Fibroblast of skin of left biceps (primary cell): Measurements from ENCODE around the gene NRSN2.
A peak's percentile ranks its signal among the peaks of the same experiment; 100 is the strongest.

ENCODE experiments used
- DNase-seq, 2 experiments: peaks; one replicate each; pipeline ENCODE4 v3.0.0-alpha.2; 2013; ENCODE audit warnings: low read depth in 2 of 2

The NRSN2 gene, protein sequence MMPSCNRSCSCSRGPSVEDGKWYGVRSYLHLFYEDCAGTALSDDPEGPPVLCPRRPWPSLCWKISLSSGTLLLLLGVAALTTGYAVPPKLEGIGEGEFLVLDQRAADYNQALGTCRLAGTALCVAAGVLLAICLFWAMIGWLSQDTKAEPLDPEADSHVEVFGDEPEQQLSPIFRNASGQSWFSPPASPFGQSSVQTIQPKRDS

DNA sequence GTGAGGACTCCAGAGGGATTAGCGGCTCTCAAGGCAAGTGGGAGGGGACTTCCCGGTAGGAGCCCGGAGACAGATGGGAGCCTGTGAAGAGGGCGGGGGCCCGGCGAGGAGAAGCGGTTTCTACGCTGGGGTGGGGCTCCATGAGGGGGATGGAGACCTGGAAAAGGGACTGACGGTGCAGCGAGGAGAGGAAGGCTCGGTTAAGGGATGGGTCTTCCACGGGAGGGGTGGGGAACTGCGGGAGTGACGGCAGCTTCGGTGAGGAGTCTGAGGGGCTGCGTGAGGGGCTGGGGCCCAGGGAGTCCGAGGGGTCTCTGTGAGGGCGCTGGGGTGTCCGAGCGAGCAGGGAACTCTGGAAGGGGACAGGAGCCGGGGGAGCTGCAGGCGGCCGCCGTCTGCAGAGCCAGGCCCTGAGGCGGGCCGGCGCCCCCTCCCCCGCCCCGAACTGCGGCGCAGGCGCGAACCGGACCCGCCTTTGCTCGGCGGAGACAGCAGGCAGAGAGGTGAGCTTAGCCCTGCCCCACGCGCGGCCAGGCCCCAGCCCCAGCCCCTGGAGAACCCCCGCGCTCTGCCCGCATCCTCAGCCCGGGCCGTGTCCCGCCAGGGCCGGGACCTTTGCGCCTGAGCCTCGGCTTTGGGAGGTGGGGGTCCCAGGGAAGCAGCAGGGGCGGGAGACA lies at the start of gene NRSN2:
Gene NRSN2 (plus strand): TSS at position 472 of the 677 bp plus-strand sequence. CDS start 2,533 bp downstream, outside the sequence.
- no peak for DNase-seq

DNA sequence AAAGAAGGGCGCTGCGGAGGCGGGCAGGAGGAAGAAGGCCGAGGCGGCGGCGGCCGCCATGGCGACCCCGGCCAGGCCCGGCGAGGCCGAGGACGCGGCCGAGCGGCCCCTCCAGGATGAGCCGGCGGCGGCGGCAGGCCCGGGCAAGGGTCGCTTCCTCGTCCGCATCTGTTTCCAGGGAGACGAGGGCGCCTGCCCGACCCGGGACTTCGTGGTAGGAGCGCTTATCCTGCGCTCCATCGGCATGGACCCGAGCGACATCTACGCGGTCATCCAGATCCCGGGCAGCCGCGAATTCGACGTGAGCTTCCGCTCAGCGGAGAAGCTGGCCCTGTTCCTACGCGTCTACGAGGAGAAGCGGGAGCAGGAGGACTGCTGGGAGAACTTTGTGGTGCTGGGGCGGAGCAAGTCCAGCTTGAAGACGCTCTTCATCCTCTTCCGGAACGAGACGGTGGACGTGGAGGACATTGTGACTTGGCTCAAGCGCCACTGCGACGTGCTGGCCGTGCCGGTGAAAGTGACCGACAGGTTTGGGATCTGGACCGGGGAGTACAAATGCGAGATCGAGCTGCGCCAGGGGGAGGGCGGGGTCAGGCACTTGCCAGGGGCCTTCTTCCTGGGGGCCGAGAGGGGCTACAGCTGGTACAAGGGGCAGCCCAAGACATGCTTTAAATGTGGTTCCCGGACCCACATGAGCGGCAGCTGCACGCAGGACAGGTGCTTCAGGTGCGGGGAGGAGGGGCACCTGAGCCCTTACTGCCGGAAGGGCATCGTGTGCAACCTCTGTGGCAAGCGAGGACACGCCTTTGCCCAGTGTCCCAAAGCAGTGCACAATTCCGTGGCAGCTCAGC lies 48.8 kb upstream of the NRSN2 start:
- no peak for DNase-seq

DNA sequence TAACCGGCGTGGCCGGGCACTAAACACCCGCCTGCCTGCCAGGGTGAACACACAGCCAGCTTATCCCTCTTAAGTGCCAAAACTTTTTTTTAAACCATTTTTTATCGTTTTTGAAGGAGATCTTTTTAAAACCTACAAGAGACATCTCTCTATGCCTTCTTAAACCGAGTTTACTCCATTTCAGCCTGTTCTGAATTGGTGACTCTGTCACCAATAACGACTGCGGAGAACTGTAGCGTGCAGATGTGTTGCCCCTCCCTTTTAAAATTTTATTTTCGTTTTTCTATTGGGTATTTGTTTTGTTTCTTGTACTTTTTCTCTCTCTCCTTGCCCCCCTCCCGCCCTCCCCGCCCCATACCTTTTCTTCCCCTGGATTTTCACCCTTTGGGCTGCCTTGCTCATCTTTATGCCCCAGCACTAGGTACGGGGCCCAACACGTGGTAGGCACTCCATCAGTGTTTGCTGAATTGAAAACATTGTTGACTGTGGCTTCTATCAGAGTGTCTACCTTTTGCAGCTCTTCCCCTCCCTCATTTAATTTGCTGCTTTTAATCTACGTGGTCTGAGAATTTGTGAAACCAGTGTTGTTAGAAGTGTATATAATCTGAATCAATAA lies 48.0 kb upstream of the NRSN2 start:
- no peak for DNase-seq

DNA sequence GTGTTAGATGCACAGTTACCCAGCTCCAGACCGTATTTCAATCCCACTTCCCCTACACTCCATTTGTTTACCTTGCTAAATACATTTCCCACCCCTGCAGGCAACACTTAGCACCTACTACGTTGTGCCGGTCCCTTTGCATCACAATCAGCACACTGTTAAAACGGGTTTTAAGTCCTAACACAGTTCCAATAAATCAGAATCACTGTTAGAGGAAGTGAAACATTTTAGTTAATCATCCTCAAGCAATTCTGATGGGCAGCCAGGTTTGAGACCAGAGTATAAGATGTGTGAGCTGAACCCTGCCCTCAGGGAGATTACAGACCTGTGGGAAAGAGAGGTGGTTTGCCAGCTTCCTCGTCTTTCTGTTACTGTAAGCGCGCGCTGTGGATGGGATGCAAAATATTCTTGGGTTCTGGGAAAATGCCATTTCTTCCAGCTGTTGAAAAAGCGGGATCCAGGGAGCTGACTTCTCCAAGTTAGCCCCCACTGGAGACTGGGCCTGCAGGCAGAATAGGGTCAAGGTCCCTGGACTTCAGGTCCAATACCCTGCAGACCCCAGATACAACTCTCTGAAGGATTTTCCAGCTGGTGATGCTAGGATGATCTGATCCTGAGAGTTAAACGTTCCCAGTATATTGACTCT lies 46.4 kb upstream of the NRSN2 start:
- no peak for DNase-seq

DNA sequence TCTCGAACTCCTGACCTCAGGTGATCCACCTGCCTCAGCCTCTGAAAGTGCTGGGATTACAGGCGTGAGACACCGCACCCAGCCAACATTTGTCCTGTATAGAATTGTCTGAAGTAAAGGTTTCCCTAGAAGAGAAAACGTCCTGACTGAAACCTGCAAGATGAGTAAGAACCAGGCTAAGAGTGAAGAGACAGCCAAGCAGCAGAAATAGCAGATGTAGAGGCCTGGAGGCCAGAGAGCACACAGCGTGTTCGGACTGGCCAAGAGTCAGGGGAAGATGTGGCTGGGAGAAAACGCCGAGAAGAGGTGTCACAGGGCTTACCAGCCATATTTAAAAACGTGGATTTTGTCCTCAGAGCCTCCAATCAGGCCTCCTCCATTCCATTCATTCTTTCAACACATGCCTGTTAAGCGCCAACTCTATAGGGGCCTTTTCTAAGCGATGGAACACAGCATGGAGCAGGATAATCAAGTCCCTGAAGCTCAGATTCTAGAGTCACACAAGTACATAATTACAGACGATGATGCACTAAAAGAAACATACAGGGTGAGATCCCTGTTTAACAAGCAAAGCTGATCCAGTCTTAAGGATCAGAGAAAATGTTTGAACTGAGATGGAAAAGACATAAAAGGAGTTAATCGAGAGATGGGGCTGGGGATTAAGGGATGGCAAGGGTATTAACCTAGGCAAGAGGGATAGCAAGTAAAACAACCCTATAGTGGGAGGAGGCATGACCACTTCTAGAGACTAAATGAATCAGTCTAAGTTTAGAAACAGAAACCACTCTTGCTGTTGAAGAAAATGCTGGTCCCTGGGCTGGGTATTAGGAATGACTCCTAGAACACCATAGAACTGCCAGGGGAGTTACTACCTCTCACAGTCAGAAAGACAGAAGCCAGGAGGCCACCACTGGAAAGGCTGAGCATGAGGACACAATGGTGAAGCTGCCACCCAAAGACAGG lies 44.7 kb upstream of the NRSN2 start:
- no peak for DNase-seq

DNA sequence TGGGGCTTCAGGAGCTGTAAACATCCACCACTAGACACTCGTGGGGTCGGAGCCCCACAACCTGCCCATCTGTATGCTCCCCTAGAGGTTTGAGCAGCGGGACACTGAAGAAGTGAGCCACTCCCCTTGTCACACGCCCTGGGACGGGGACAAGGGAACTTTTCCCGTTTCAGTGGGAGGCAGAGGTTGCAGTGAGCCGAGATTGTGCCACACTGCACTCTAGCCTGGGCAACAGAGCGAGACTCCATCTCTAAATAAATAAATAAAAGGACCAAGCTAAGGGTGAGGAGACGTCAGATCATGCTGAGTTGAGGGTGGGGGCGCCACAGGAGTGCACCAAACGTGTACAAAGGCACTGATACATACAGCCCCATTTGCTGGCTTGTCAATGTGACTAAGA lies 41.2 kb upstream of the NRSN2 start:
- DNase-seq: no peak

DNA sequence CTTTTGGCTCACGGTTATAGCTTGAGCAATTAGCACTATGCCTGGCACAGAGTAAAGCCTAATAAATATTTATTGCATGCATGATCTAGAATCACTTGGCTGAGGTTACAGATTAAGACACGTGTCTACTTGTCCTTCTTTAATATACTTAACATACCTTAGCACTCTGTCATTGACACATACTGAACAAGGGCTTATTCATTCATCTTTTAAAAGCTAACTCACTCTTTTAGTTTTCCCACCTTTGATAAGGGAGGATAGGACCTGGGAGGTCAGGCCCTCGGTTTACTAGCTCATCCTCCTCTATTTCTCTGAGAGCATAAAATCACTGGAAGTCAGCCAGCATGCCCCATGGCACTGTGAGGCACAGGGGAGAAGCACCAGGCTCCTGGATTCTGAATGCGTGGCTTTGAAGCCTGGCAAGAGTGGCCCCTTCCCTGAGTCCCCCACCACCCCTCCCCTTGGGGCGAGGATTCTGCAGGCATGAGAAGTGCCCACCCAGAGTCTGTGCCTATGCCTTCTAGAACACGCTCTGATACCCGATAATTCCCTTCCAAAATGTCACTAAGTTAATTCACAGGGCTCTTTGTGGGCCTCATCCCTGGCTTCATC lies 38.4 kb upstream of the NRSN2 start:
- no peak for DNase-seq

DNA sequence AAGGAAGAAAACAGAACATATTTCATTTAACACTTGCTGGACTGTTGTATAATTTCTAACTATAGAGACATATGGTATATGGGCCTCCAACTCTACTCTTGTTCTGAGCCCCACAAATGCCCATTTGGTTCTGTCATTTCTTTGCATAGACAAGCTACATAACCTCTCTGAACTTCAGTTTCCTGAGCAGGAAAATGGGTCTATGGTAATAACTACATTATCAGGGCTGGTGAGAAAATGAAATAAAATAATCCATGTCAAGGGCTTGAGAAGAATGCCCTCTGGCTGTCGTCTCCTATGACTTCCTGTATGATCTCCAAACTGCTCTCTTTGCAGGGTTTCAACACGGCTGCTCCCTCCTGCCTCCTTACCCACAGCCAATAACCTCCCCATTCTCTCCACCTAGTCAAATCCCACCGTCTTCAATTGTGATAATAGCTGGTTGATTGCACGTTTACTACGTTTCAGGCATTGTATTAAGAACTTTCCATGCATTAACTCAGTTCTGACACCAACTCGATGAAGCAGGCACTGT lies 37.5 kb upstream of the NRSN2 start:
- DNase-seq: no peak

DNA sequence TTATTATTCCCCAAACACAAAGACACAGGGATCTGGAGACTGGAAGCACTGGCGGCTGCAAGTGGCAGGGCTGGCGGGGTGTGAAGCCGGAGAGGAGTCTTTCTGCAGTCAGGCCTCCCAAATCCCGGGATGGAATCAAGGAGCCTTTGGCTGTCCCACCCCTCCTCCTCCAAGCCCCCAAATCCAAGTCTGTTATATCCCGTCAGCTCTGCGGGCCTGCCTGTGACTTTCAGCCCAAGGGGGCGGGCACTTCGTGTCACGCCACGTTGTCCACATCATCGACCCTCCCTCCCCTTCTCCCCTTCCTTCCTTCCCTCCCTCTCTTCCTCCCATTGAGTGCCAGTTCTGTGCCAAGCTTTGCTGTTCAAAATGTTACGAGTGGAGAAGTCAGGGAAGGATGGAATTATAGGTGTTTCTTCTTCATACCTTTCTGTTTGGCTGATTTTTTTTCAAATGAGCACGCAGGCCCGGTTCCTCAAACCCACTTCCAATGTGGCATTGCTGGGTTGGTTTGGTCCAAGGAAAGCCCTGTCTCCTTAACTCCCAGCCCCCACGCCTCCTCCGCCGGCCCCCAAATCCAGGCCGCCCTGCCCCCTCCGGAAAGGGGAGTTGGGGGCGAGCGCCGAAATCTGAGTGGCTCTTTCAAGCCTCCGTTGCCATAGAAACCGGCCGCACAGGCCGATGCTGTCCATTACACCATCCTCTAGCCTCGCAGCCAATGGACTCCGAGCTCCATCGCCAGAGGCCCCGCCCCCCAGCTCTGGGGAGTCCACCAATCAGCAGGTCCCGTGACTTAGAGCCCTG lies 36.9 kb upstream of the NRSN2 start:
- peak; percentile 99 for DNase-seq

DNA sequence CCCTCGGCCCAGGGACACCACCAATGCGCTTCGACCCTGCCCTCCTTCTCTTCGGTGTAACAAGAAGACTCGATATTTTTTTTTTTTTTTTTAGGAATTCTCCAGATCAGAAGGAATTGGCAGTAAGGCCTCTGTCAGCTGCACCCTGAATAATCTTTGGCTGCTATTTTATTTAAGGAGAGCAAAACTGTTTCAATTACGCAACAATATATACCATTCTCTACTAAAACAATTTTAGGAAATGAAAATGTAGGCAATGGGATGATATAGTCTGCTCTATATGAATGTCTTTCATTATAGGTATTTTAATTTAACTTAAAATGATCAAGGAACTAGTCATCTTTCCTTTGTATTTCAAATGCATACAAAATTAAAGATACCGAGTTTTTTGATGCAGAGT lies 36.3 kb upstream of the NRSN2 start:
- no peak for DNase-seq

DNA sequence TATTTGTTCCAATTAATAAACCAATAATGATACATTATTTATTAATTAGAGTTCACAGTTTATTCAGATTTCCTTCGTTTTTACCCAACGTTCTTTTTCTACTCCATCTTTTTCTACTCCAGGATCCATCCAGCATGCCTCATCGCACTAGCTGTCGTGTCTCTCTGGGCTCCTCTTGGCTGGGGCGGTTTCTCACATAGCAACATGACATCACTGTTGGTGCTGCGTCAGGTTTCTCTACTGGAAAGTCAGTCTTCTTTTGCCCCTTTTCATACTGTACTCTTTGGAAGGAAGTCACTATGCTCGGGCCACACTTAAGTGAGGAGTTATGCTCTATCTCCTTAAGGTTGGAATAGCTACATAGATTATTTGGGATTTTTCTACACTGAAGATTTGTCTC lies 35.3 kb upstream of the NRSN2 start:
- DNase-seq: no peak

DNA sequence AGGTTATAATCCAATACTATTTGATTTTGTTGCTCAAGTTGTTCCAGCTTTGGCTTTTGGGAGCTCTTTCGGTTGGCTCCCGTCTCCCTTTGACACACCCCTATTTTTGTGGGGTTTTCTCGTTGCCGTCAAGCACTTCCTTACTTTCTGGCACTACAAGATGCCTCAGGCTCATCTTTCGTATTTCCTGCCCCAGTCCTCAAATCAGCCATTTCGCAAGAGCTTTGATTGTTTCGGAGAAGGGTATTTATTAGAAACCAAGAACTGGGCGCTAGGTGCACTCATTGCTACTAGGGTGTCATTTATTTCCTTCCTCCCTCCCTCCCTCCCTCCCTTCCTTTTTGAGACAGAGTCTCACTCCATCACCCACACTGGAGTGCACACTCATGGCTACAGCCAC lies 34.8 kb upstream of the NRSN2 start:
- DNase-seq: no peak

DNA sequence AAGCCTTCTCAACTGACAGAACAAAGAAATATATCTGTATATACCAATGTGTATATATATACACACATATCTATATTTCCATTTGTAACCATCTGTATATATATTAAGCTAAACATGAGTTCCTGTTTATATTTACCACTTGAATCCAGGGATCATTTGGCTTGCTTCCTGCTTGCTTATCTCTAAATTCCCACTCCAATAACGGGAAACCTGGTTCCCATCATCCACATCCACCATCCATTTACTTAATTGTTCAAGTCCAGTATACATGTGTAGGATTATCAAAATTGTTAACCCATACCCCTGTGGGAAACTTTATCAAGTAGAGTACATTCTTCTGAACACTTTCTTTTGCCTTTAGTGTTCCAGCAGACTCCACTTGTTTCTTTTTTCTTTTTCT lies 34.0 kb upstream of the NRSN2 start:
- no peak for DNase-seq

DNA sequence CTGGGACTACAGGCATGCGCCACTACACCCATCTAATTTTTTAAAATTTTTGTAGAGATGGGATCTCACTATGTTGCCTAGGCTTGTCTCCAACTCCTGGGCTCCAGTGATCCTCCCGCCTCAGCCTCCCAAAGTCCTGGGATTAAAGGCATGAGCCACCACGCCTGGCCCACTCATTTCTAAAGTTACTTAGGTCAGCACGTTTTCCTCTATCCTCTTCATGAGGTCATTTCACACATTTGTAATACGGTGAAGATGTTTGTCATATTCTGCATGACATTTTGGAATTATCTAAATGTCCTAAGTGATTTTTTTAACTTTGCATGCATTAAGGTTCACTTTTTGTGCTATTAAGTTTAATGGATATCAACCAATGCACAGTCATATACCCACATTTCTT lies 33.5 kb upstream of the NRSN2 start:
- no peak for DNase-seq

DNA sequence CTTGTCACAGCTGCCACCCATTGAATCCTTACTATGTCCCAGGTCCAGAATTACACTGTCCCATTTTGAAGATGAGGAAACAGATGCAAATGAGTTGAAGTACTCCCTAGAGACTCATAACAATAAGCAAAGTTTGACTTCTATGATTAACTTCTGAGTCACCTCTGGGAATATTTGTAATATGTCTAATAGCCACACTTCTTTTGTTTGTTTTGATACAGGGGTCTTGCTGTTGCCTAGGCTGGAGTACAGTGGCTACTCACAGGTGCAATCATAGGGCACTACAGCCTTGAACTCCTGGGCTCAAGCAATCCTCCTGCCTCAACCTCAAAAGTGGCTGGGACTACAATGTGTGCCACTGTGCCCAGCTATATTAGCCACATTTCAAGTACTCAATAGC lies 33.0 kb upstream of the NRSN2 start:
- DNase-seq: no peak

DNA sequence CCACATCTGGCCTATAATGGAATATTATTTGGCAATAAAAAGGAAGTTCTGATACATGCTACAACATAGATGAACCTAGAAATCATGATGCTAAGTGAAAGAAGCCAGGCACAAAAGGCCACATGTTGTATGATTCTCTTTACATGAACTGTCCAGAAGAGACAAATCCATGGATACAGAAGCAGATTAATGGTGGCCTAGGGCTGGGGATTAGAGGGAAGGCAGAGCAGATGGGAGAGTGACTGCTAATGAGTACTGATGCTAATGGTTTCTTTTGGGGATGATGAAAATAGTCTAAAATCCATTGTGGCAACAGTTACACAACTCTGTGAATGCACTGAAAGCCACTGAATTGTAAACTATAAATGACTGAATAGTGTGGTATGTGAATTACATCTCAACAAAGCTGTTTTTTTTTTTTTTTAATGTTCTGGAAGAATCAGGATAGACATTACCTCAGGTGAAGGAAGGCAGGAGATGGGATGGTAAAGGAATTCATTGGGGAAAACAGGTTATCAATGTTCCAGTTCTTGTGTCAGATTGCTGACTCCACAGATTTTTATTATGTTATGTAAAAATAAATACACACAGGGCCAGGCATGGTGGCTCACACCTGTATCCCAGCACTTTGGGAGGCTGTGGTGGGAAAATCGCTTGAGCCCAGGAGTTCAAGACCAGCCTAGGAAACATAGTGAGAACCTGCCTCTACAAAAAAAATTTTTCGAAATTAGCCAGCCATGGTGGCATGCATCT lies 30.4 kb upstream of the NRSN2 start:
- peak in 1 of 2 experiments; percentile 19 for DNase-seq

DNA sequence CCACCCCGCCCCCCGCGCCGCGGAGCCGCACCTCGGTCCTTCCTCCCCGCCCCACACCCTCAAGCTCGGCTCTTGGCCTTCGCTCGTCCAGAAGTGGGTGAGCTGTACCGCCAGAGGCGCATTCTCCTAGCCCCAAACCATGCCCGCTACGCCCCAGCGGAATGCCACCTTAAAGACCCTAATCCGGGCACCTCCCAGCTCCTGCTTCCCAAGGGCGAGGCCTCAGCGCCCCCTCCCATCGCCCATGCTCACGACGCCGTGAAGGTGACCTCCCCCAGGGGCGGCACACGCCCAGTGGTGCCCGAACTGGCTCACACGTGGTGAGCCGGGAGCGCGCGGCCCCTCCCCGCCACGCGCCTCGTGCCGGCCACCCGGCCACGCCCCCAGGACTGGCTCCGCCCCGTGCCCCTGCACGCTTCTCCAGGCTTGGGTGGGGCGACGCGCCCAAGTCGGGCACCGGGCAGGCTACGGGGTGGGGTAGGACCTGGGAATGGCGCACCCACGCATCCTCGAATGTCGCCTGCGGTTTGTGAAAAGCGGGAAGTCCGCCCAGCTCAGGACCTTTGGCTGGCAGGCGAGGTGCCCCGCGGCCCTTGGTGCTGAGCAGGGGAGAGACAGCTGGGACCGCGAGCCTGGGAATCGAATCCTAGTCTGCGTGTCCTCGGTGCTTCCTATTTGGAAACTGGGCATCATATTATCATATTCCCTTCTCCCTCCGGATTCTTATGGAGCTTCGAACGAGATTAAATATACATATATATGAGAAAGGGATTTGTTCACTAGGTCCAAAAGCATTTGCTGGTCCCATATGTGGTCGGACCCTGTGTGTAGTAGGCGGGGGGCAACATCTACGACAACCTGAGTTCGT lies 22.5 kb upstream of the NRSN2 start:
- DNase-seq: peak in 1 of 2 experiments; percentile 53
